ENCODE results near the gene MAPKAPK2. TPM values are rescaled to one million over a fixed set of nuclear protein-coding genes. Genes with fewer than 3 reads are reported as not detected.

MAPKAPK2 gene
- total and polyA plus RNA-seq, 2 of the 13 experiments (the other 11 are each of a cell fraction or from before 2014, with no cell fraction given): 16.6 to 34.0 TPM

DNA sequence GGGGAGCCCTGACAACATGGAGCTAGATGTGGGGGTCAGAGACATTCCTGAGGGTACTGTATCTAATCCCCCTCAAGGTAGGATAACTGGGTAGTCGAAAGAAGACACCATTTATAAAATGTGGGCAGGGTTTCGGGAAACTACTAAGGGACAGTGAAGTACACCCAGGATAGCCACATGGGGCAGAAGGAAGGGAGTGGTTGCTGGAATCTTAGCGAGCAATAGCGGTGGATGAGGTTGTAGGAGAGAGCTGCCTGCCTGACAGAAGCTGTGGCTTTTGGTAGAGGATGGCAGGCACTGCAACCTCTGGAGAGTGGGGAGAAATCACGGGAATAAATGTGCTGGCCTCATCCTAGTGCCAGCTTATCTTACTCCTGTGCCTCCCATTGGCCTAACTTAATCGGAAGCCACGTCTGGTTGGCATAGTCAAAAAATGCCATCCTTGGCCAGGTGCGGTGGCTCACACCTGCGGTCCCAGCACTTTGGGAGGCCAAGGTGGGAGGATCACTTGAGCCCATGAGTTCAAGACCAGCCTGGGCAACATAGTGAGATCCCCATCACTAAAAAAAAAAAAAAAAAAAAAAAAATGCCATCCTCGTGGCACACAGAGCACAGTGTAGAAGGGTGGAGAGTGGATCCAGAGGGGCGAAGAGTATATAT, 23.4 kb upstream of the MAPKAPK2 start:
- ATAC-seq (no peak), FAIRE-seq (no peak), DNase-seq (ENCODE audit: low spot score) (no peak)
- H3K4me1 ChIP-seq (ENCODE audit: insufficient read depth, low read length): peaks cover 22% of the 10 kb centered on the region
- ChIA-PET CTCF (ENCODE audit: low intra/inter-chr PET ratio, low total read pairs) (no interaction called here), POLR2A (no interaction called here)
- TF ChIP-seq MEF2D (CRISPR knock-in tag; IDR thresholded peaks at IDR 0.05): no peak
- TF ChIP-seq, protein P1, sequence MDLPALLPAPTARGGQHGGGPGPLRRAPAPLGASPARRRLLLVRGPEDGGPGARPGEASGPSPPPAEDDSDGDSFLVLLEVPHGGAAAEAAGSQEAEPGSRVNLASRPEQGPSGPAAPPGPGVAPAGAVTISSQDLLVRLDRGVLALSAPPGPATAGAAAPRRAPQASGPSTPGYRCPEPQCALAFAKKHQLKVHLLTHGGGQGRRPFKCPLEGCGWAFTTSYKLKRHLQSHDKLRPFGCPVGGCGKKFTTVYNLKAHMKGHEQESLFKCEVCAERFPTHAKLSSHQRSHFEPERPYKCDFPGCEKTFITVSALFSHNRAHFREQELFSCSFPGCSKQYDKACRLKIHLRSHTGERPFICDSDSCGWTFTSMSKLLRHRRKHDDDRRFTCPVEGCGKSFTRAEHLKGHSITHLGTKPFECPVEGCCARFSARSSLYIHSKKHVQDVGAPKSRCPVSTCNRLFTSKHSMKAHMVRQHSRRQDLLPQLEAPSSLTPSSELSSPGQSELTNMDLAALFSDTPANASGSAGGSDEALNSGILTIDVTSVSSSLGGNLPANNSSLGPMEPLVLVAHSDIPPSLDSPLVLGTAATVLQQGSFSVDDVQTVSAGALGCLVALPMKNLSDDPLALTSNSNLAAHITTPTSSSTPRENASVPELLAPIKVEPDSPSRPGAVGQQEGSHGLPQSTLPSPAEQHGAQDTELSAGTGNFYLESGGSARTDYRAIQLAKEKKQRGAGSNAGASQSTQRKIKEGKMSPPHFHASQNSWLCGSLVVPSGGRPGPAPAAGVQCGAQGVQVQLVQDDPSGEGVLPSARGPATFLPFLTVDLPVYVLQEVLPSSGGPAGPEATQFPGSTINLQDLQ (CRISPR knock-in tag; IDR thresholded peaks at IDR 0.05): no peak
- TF ChIP-seq YEATS2 (CRISPR knock-in tag; IDR thresholded peaks at IDR 0.05; ENCODE audit: borderline replicate concordance): no peak
- no peak for TF ChIP-seq ZNF713 (CRISPR knock-in tag; IDR thresholded peaks at IDR 0.05)
- no peak for TF ChIP-seq ZNF530 (CRISPR knock-in tag; IDR thresholded peaks at IDR 0.05; ENCODE audit: low read depth)
- TF ChIP-seq ZMYM2 (CRISPR knock-in tag; IDR thresholded peaks at IDR 0.05): no peak
- TF ChIP-seq, protein P2, sequence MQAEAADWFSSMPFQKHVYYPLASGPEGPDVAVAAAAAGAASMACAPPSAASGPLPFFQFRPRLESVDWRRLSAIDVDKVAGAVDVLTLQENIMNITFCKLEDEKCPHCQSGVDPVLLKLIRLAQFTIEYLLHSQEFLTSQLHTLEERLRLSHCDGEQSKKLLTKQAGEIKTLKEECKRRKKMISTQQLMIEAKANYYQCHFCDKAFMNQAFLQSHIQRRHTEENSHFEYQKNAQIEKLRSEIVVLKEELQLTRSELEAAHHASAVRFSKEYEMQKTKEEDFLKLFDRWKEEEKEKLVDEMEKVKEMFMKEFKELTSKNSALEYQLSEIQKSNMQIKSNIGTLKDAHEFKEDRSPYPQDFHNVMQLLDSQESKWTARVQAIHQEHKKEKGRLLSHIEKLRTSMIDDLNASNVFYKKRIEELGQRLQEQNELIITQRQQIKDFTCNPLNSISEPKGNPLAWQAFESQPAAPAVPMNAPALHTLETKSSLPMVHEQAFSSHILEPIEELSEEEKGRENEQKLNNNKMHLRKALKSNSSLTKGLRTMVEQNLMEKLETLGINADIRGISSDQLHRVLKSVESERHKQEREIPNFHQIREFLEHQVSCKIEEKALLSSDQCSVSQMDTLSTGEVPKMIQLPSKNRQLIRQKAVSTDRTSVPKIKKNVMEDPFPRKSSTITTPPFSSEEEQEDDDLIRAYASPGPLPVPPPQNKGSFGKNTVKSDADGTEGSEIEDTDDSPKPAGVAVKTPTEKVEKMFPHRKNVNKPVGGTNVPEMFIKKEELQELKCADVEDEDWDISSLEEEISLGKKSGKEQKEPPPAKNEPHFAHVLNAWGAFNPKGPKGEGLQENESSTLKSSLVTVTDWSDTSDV (CRISPR knock-in tag; IDR thresholded peaks at IDR 0.05): no peak
- no peak for TF ChIP-seq HOXD1 (CRISPR knock-in tag; IDR thresholded peaks at IDR 0.05)
- TF ChIP-seq MED13 (CRISPR knock-in tag; IDR thresholded peaks at IDR 0.05): no peak
- no peak for TF ChIP-seq MAFK (conservative IDR thresholded peaks at IDR 0.05 in 1 of 2, IDR thresholded peaks at IDR 0.05 in 1 of 2; ENCODE audit: low read length in 2 of 2)
- no peak for TF ChIP-seq NCOA2 (CRISPR knock-in tag; IDR thresholded peaks at IDR 0.05)
- TF ChIP-seq YEATS4 (CRISPR knock-in tag; IDR thresholded peaks at IDR 0.05; ENCODE audit: borderline replicate concordance): no peak
- TF ChIP-seq IKZF1 (IDR thresholded peaks at IDR 0.05): no peak
- TF ChIP-seq ZNF724P (CRISPR knock-in tag; IDR thresholded peaks at IDR 0.05; ENCODE audit: borderline replicate concordance): no peak
- no peak for TF ChIP-seq FLYWCH1 (CRISPR knock-in tag; IDR thresholded peaks at IDR 0.05)
- H3K4me2 ChIP-seq (ENCODE audit: low read depth, low read length): no peak overlapping the region
- H3K9ac ChIP-seq (ENCODE audit: insufficient read depth, low read depth, low read length): no peak overlapping the region
- BruUV-seq (replicated peaks): no TSS peak
- H3K36me3 ChIP-seq (replicated peaks in 1 of 2; ENCODE audit: control insufficient read depth in 1 of 2, insufficient read depth in 2 of 2, low read length in 2 of 2): no peaks in the 10 kb centered on the region
- H3K79me2 ChIP-seq (ENCODE audit: insufficient read depth, low read length): no peaks in the 10 kb centered on the region
- in situ Hi-C loops (cut with HindIII; ENCODE audit: extremely low pct_ligation_motif_present, low pct_unique_long_range_greater_than_20kb) (no loop called here), intact Hi-C loops (cut with micrococcal nuclease; ENCODE audit: unreplicated experiment) (no loop called here)
- H2AFZ ChIP-seq (ENCODE audit: low read length): no peak overlapping the region
- H4K20me1 ChIP-seq (ENCODE audit: insufficient read depth, low read length): no peaks in the 10 kb centered on the region
- no peak overlapping the region for H3K4me3 ChIP-seq (replicated peaks in 1 of 3; ENCODE audit: insufficient read depth in 1 of 3, low read depth in 2 of 3, low read length in 3 of 3)
- WGBS (ENCODE audit: low lambda C conversion rate): 30% methylated on average over 11 of the region's 11 CpGs
- no peaks in the 10 kb centered on the region for H3K9me3 ChIP-seq (ENCODE audit: low read length)
- no peak overlapping the region for H3K27ac ChIP-seq (ENCODE audit: extremely low read length, insufficient read depth, low read length)
- peaks cover 2 to 31% of the 10 kb centered on the region in 2 experiments for H3K27me3 ChIP-seq (ENCODE audit: control insufficient read depth in 1 of 2, insufficient read depth in 2 of 2, low read length in 2 of 2)
